AG09309 (cell line): Measurements from ENCODE around the gene PADI4.

ENCODE experiments used
- DNase-seq: peaks from one replicate; pipeline ENCODE4 v3.0.0-alpha.2; 2010; ENCODE audit warnings: low read depth
- H3K4me3 ChIP-seq: 2 replicates; pipeline ENCODE4 v1.5.1; 2011; ENCODE audit warnings: mild to moderate bottlenecking, low read depth, low read length, moderate library complexity; ENCODE audit not compliant: control insufficient read depth
- CTCF ChIP-seq: IDR thresholded peaks from 2 replicates; pipeline ENCODE4 v1.5.1; 2011; ENCODE audit warnings: mild to moderate bottlenecking, low read depth, low read length, inconsistent platforms; ENCODE audit not compliant: insufficient read depth, control insufficient read depth; ENCODE audit errors: missing control alignments

PADI4 gene

DNA sequence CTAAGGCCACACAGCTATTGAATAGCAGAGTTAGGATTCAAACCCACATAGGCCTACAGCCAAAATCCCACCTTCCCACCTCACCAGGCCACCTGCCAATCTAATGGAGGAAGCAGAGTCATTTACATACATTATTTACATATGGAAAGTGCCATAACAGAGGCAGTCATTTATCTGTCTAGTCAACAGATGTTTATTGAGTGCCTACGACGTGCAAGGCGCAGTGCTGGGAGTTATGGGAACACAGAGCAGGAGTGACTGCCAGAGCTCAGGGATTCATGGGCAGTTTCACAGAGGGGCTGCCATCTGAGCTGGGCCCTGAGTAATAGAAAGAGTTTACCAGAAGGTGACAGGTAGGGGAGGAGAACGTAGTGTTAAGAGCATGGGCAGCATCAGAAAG is 53.7 kb downstream of the PADI4 start:
- DNase-seq: no peak
- no peak overlapping the region for H3K4me3 ChIP-seq
- no peak for TF ChIP-seq CTCF

GRCh38 chr1:17363351-17363750 is 55.4 kb downstream of the PADI4 start:
- no peak overlapping the region for H3K4me3 ChIP-seq
- TF ChIP-seq CTCF: no peak
- no peak for DNase-seq

- no peak overlapping the region for H3K4me3 ChIP-seq
- no peak for TF ChIP-seq CTCF
- no peak for DNase-seq
These were observed 55.8 kb downstream of the PADI4 start for GRCh38 chr1:17363771-17364170.

- H3K4me3 ChIP-seq: no peak overlapping the region
- no peak for TF ChIP-seq CTCF
- DNase-seq: no peak
These were observed 57.3 kb downstream of the PADI4 start for GRCh38 chr1:17365293-17365692.

GRCh38 chr1:17369466-17369865 is 61.5 kb downstream of the PADI4 start:
- no peak for TF ChIP-seq CTCF
- no peak overlapping the region for H3K4me3 ChIP-seq
- no peak for DNase-seq

DNA sequence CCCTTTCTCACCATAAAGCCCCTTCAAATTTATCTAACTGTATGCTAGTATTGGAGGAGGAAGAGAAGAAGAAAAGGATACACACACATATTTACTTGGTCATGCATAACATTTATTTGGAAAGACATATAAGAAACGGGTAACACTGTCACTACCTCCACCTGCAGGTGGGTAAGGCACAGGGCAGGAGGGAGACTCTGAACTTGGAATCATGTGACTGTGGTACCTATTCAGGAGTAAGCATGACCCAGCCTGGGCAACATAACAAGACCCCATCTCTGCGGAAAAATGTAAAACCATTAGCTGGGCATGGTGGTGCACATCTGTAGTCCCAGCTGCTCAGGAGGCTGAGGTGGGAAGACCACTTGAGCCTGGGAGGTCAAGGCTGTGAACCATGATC is 62.6 kb downstream of the PADI4 start:
- H3K4me3 ChIP-seq: no peak overlapping the region
- peak; percentile 21 for TF ChIP-seq CTCF
- no peak for DNase-seq

DNA sequence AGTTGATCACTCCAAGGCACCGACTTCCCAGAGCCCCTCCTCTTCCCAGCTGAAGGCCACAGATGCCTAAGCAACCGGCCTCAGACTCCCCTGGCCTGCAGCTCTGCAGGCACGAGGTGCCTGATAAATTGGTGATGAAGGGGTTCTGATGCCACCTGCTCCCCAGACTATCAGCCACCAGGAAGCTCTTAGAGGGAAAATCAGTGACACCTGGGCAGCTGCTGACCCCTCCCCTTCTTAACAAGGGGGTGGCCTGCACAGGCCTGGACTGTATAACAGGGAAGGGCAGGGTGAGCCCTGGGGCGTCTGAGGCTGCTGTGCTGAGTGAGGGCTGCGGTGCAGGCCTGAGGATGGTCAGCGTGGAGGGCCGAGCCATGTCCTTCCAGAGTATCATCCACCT is 63.9 kb downstream of the PADI4 start, which contains the start of gene PADI6:
Gene PADI6, plus strand, starts transcription at position 301 of the 400 bp plus-strand sequence. Its CDS starts 50 bp downstream, at position 351.
- no peak within 1 kb of the TSS for H3K4me3 ChIP-seq
- no peak for TF ChIP-seq CTCF

More for the DNA sequence above, 63.9 kb downstream of the PADI4 start, which contains the start of gene PADI6:
- no peak for DNase-seq
